Spleen (tissue), 7 donors: ENCODE data around the gene C6orf47.

Experiments used
- CTCF ChIP-seq, 11 experiments: fragments of 200-600 bp in 7 of 11; fragments of 450-650 bp in 4 of 11; sonication (generic) in 4 of 11; IDR thresholded peaks in 8 of 11; conservative IDR thresholded peaks in 3 of 11; 1 replicate in 7 of 11; 2 replicates in 4 of 11; pipeline versions ENCODE4 v1.4.0 to v1.8.0; 2016 to 2021; ENCODE audit warnings: antibody characterized with exemption in 11 of 11, inconsistent platforms in 4 of 11, mild to moderate bottlenecking in 1 of 11
- POLR2A ChIP-seq, 3 donors: fragments of 450-650 bp; IDR thresholded peaks; one replicate each; pipeline ENCODE4 v1.5.1; 2017; ENCODE audit warnings: antibody characterized with exemption in 3 of 3, mild to moderate bottlenecking in 1 of 3
- donor health status: DM: no; HTN: no; CAD: no; lungs with moderate emphysema.
- donor health status: DM: no; HTN: no; CAD: no.
- donor health status: DM: no; HTN: no; CAD: no.

- TF ChIP-seq CTCF (IDR thresholded peaks at IDR 0.05 in 8 of 11, conservative IDR thresholded peaks at IDR 0.05 in 3 of 11) = no peak
- TF ChIP-seq POLR2A (IDR thresholded peaks at IDR 0.05) = no peak
These were observed 17.4 kb upstream of the C6orf47 start for GRCh38 chr6:31677955-31678354.
